Brain microvascular endothelial cell (primary cell): ENCODE data around the gene TFEB.

Source experiments
- DNase-seq: peaks from one replicate; pipeline ENCODE4 v3.0.0-alpha.2; 2020
- H3K27ac ChIP-seq: fragments of 250-450 bp; sonication (Bioruptor Pico); 2 replicates; pipeline ENCODE4 v1.5.1; 2020; ENCODE audit warnings: mild to moderate bottlenecking, moderate library complexity
- H3K27me3 ChIP-seq: fragments of 250-450 bp; sonication (Bioruptor Pico); replicated peaks from 2 replicates; pipeline ENCODE4 v1.5.1; 2020; ENCODE audit warnings: mild to moderate bottlenecking
- H3K36me3 ChIP-seq: fragments of 250-450 bp; sonication (Bioruptor Pico); replicated peaks from 2 replicates; pipeline ENCODE4 v1.5.1; 2020; ENCODE audit warnings: mild to moderate bottlenecking
- H3K4me3 ChIP-seq: 2 replicates; pipeline ENCODE4 v1.5.1; 2011; ENCODE audit warnings: low read depth, mild to moderate bottlenecking, control low read depth, low read length, moderate library complexity
- CTCF ChIP-seq: IDR thresholded peaks from 2 replicates; pipeline ENCODE4 v1.5.1; 2011; ENCODE audit warnings: low read depth, mild to moderate bottlenecking, moderate library complexity, low read length, control low read depth, inconsistent platforms; ENCODE audit errors: missing control alignments
- in situ Hi-C: cut with HindIII; loops from 2 replicates; pipeline ENCODE4 v1.10.0; 2017; ENCODE audit warnings: low sequenced_read_pairs, low pct_ligation_motif_present

The TFEB gene

DNA sequence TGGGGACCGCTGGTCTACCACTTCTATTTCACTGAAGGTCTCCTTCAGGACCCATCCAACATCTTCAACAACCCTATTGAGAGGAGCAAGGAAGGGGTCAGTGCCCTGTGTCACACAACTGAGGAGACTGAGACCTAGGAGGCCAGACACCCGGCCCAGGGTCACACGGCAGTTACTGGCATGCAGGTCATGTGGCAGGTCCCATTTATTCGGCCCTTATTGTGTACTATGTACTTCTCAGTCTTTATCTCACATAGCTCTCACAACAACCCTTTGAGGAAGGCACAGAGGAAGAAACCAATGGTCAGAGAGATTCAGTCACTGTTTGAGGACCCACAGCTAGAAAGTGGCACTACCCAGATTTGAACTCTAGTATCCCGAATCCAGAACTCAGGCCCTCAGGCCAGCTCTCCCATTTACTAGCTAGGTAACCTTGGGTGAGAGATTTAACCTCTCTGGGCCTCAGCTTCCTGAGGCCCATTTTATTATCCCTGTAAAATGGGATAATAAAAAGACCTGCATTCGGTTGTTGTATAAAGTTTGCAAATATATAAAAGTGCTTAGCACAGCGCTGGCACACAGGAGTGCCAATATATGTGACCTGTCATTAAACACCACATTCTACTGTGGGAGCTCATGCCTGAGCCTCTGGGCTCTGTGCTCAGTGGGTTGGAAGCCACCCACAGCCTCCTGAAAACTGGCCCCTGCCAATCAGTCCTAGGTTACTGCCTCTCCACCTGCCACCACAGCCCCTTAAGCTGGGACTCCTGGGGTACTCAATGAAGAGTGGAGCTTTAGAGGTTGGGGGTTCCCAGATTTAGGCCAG, 15.8 kb downstream of the TFEB start:
- Histone ChIP-seq H3K36me3 (no peaks in the 10 kb centered on the region), H3K27me3 (no peaks in the 10 kb centered on the region), H3K4me3 (no peak overlapping the region), H3K27ac (no peak overlapping the region)
- TF ChIP-seq CTCF, result no peak
- in situ Hi-C loops, result no loop called here
- no peak for DNase-seq

- no peak for TF ChIP-seq CTCF
- no peak overlapping the region for H3K27ac ChIP-seq
- in situ Hi-C loops, result no loop called here
- H3K27me3 ChIP-seq, result no peaks in the 10 kb centered on the region
- DNase-seq, result no peak
- no peaks in the 10 kb centered on the region for H3K36me3 ChIP-seq
- no peak overlapping the region for H3K4me3 ChIP-seq
These were observed 16.6 kb downstream of the TFEB start for GRCh38 chr6:41718828-41719227.

GRCh38 chr6:41717392-41717736, 18.0 kb downstream of the TFEB start:
- DNase-seq, result no peak
- TF ChIP-seq CTCF, result no peak
- no peak overlapping the region for H3K4me3 ChIP-seq
- in situ Hi-C loops, result no loop called here
- no peaks in the 10 kb centered on the region for H3K27me3 ChIP-seq
- H3K27ac ChIP-seq, result no peak overlapping the region
- no peaks in the 10 kb centered on the region for H3K36me3 ChIP-seq

GRCh38 chr6:41716516-41717391, 18.7 kb downstream of the TFEB start:
- Histone ChIP-seq H3K27me3 (no peaks in the 10 kb centered on the region), H3K4me3 (no peak overlapping the region), H3K27ac (no peak overlapping the region), H3K36me3 (no peaks in the 10 kb centered on the region)
- no peak for TF ChIP-seq CTCF
- no peak for DNase-seq
- in situ Hi-C loops, result no loop called here

DNA sequence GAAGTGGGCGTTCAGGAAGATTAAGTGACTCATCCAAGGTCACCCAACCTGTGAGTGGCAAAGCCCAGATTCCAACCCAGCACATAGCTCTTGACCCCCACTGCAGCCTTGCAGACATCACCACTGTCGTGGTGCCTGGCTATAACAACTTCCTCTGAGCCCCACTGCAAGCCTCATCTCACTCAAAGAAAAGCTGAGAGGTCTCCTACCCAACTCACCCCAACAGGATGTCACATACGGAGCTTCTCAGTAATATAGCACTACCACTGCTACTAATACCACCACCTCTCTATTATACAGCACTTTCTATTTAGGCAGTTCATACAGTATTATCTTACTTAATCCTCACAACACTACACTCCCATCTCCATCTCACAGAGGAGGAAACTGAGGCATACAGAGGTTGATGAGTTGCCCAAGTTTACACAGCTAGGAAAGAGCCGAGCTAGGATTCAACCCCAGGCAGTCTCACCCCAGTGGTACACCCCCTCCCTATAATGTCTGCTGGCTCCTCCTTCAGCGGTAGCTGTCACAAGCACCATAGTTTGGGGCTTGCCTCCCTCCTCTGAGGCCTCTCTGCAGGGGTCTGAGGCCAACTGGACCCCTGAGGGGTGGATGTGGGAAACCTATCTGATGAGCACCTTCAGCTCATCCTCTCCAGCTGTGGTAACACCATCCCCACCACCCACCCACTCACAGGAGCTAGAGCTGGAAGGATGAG, 19.5 kb downstream of the TFEB start:
- Histone ChIP-seq H3K4me3 (no peak overlapping the region), H3K36me3 (no peaks in the 10 kb centered on the region), H3K27ac (no peak overlapping the region), H3K27me3 (no peaks in the 10 kb centered on the region)
- no peak for DNase-seq
- TF ChIP-seq CTCF, result no peak
- in situ Hi-C loops, result no loop called here
